HepG2 (cell line): ENCODE results near the gene C9orf85. TPM values are rescaled to one million over a fixed set of nuclear protein-coding genes. Genes with fewer than 3 reads are reported as not detected.
A peak's percentile ranks its signal among the peaks of the same experiment; 100 is the strongest.

Source experiments
- ATAC-seq: fragments of 200-7000 bp; cut with Tn5 transposase; 3 replicates; pipeline ENCODE4 v1.9.1; 2020; ENCODE audit warnings: mild to moderate bottlenecking, moderate library complexity
- Bru-seq: library from RNA; stranded (reverse); fragments of 400-500 nt; gene quantifications from one replicate; lab custom pipeline; 2021; lab: Mats Ljungman, UMichigan
- BruChase-seq, 2 experiments: library from RNA; stranded (reverse); fragments of 400-500 nt; gene quantifications; one replicate each; lab custom pipeline; 2021; lab: Mats Ljungman, UMichigan
- BruUV-seq: library from RNA; stranded (reverse); fragments of 400-500 nt; replicated peaks from 2 replicates; lab custom pipeline; 2021; lab: Mats Ljungman, UMichigan
- CTCF ChIA-PET: fragments of 300-600 bp; formaldehyde crosslinking; extraction: SDS; loops from one replicate; lab custom pipeline; 2021; ENCODE audit warnings: low total read pairs, inconsistent platforms, low intra/inter-chr PET ratio; lab: Yijun Ruan, JAX
- POLR2A ChIA-PET: fragments of 350-600 bp; sonication (Branson Sonifier 250); formaldehyde crosslinking; loops from one replicate; lab custom pipeline; 2020; ENCODE audit warnings: antibody characterized with exemption, inconsistent platforms; lab: Yijun Ruan, JAX
- DNase-seq: peaks from one replicate; pipeline ENCODE4 v3.0.0-alpha.2; 2015; ENCODE audit warnings: low spot score
- FAIRE-seq: peaks from 3 replicates; lab custom pipeline; 2011; peaks lifted over from hg19 to GRCh38; lab: Jason Lieb, UNC
- H2AFZ ChIP-seq: one replicate; pipeline ENCODE4 v1.6.1; 2011; ENCODE audit warnings: low read length, inconsistent platforms
- H3K27ac ChIP-seq: fragments of 300-600 bp; 3 replicates; pipeline ENCODE4 v1.8.0; 2011; ENCODE audit warnings: mixed run types, mild to moderate bottlenecking, mixed read lengths, low read length, inconsistent platforms; ENCODE audit not compliant: insufficient read depth; ENCODE audit errors: extremely low read length
- H3K27me3 ChIP-seq, 2 experiments: fragments of 200-600 bp in 1 of 2; 2 replicates in 1 of 2; 3 replicates in 1 of 2; pipeline versions ENCODE4 v1.6.0 to v1.8.0; 2011; ENCODE audit warnings: low read length in 2 of 2, mild to moderate bottlenecking in 2 of 2, moderate library complexity in 2 of 2, inconsistent platforms in 1 of 2; ENCODE audit not compliant: insufficient read depth in 2 of 2, control insufficient read depth in 1 of 2
- H3K36me3 ChIP-seq, 2 experiments: fragments of 200-600 bp in 1 of 2; replicated peaks in 1 of 2; 2 replicates in 1 of 2; 3 replicates in 1 of 2; pipeline versions ENCODE4 v1.5.1 to v1.8.0; 2011; ENCODE audit warnings: low read length in 2 of 2, inconsistent platforms in 1 of 2; ENCODE audit not compliant: insufficient read depth in 2 of 2, control insufficient read depth in 1 of 2
- H3K4me1 ChIP-seq: 2 replicates; pipeline ENCODE4 v1.5.1; 2012; ENCODE audit warnings: low read length, inconsistent platforms; ENCODE audit not compliant: insufficient read depth
- H3K4me2 ChIP-seq: 2 replicates; pipeline ENCODE4 v1.6.0; 2011; ENCODE audit warnings: low read depth, low read length, inconsistent platforms
- H3K4me3 ChIP-seq, 3 experiments: fragments of 200-600 bp in 1 of 3; sonication (generic), shearing (Covaris generic) in 1 of 3; replicated peaks in 1 of 3; 2 replicates each; pipeline ENCODE4 v1.5.1; 2011 to 2016; ENCODE audit warnings: low read length in 3 of 3, inconsistent platforms in 2 of 3, low read depth in 2 of 3, mild to moderate bottlenecking in 2 of 3, control low read depth in 1 of 3, mixed read lengths in 1 of 3; ENCODE audit not compliant: insufficient read depth in 1 of 3
- H3K79me2 ChIP-seq: one replicate; pipeline ENCODE4 v1.6.1; 2011; ENCODE audit warnings: low read length, inconsistent platforms; ENCODE audit not compliant: insufficient read depth
- H3K9ac ChIP-seq: 2 replicates; pipeline ENCODE4 v1.6.0; 2011; ENCODE audit warnings: mild to moderate bottlenecking, low read depth, low read length, inconsistent platforms; ENCODE audit not compliant: insufficient read depth
- H3K9me3 ChIP-seq: 2 replicates; pipeline ENCODE4 v1.5.1; 2012; ENCODE audit warnings: mild to moderate bottlenecking, low read length
- H4K20me1 ChIP-seq: 2 replicates; pipeline ENCODE4 v1.6.0; 2011; ENCODE audit warnings: inconsistent platforms, mild to moderate bottlenecking, low read length, moderate library complexity; ENCODE audit not compliant: insufficient read depth
- ERF ChIP-seq: IDR thresholded peaks from 2 replicates; pipeline ENCODE4 v1.6.1; 2018; ENCODE audit warnings: missing biosample characterization, missing genetic modification reagents
- FOXM1 ChIP-seq: sonication (generic); formaldehyde crosslinking; IDR thresholded peaks from 2 replicates; pipeline ENCODE4 v1.5.0; 2020; ENCODE audit warnings: missing genetic modification reagents
- NR2F1 ChIP-seq, 2 experiments: fragments of 450-650 bp in 1 of 2; formaldehyde crosslinking in 1 of 2; IDR thresholded peaks; 2 replicates each; pipeline versions ENCODE4 v1.5.0 to v1.6.1; 2016 to 2020; ENCODE audit warnings: mild to moderate bottlenecking in 1 of 2, missing compliant biosample characterization in 1 of 2, missing genetic modification reagents in 1 of 2, moderate library complexity in 1 of 2
- NR2F6 ChIP-seq, 2 experiments: IDR thresholded peaks; 2 replicates each; pipeline ENCODE4 v1.6.1; 2016; ENCODE audit warnings: antibody characterized with exemption in 1 of 2, mild to moderate bottlenecking in 1 of 2
- SRSF4 ChIP-seq: fragments of 200-400 bp; formaldehyde crosslinking; IDR thresholded peaks from one replicate; pipeline ENCODE4 v1.6.1; 2018; ENCODE audit warnings: mild to moderate bottlenecking, low read depth, low read length, moderate library complexity; ENCODE audit not compliant: poor library complexity, severe bottlenecking
- WGBS: methylation state at CpG from one replicate; pipeline ENCODE4 v1.1.6; 2017; ENCODE audit warnings: low lambda C conversion rate; 5-methylcytosine and 5-hydroxymethylcytosine counted together
- in situ Hi-C: cut with HindIII; loops from 2 replicates; pipeline ENCODE4 v1.10.0; 2017; ENCODE audit warnings: low pct_unique_long_range_greater_than_20kb; ENCODE audit not compliant: extremely low pct_ligation_motif_present
- intact Hi-C: fragments of 100-400 bp; cut with micrococcal nuclease; formaldehyde crosslinking; loops from one replicate; pipeline ENCODE4 v1.10.0; 2022; ENCODE audit not compliant: unreplicated experiment
- long read RNA-seq, 2 experiments: library from RNA in 1 of 2; library from polyadenylated mRNA in 1 of 2; stranded (forward) in 1 of 2; unstranded in 1 of 2; transcript quantifications; one replicate each; pipeline ENCODE4 v2.0.0, GENCODE V29; 2019 to 2022
- polyA minus RNA-seq, 3 experiments: library from RNA; depleted of rRNA, polyadenylated mRNA; stranded (reverse); fragments of >200 nt; gene quantifications; 2 replicates each; pipeline ENCODE4 v1.2.3, GENCODE V29; 2011; ENCODE audit warnings: low replicate concordance in 1 of 3
- polyA plus RNA-seq, 8 experiments: library from polyadenylated mRNA; depleted of rRNA in 3 of 8; stranded (reverse) in 7 of 8; unstranded in 1 of 8; fragments of >200 nt; fragmentation: Illumina TruSeq in 4 of 8; extraction: Trizol in 4 of 8; gene quantifications; 2 replicates each; pipeline versions ENCODE4 v1.2.1 to v1.2.3, GENCODE V29; 2011 to 2016; ENCODE audit warnings: low read depth in 4 of 8, missing spikeins in 1 of 8, mixed read lengths in 1 of 8; ENCODE audit not compliant: insufficient read depth in 1 of 8
- total RNA-seq, 5 experiments: library from RNA; depleted of rRNA; stranded (reverse); fragments of >200 nt; fragmentation: Illumina TruSeq; extraction: Trizol; gene quantifications; 2 replicates each; pipeline ENCODE4 v1.2.3, GENCODE V29; 2016; ENCODE audit warnings: low read depth in 1 of 5
- TF ChIP-seq, protein P1 (sequence below): sonication (generic); formaldehyde crosslinking; IDR thresholded peaks from 2 replicates; pipeline ENCODE4 v1.4.0; 2020; ENCODE audit warnings: missing genetic modification reagents, mild to moderate bottlenecking, borderline replicate concordance
- TF ChIP-seq, protein P2 (sequence below): IDR thresholded peaks from 2 replicates; pipeline ENCODE4 v1.6.1; 2016; ENCODE audit warnings: low read depth

Gene C9orf85, protein sequence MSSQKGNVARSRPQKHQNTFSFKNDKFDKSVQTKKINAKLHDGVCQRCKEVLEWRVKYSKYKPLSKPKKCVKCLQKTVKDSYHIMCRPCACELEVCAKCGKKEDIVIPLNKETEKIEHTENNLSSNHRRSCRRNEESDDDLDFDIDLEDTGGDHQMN
- total RNA-seq (2016; rRNA removed; fragmentation: Illumina TruSeq; extraction: Trizol): 9.9 and 10.1 TPM in 2 replicates
- 5.5 and 6.6 TPM in 2 replicates for total RNA-seq (2016; cell fraction: cytosol; rRNA removed; fragmentation: Illumina TruSeq; extraction: Trizol; ENCODE audit: low read depth)
- total RNA-seq (2016; cell fraction: insoluble cytoplasmic fraction; rRNA removed; fragmentation: Illumina TruSeq; extraction: Trizol): 9.8 and 12.3 TPM in 2 replicates
- 11.8 and 13.0 TPM in 2 replicates for total RNA-seq (2016; cell fraction: membrane; rRNA removed; fragmentation: Illumina TruSeq; extraction: Trizol)
- total RNA-seq (2016; cell fraction: nucleus; rRNA removed; fragmentation: Illumina TruSeq; extraction: Trizol): 7.3 and 8.5 TPM in 2 replicates
- polyA plus RNA-seq (2011; rRNA removed): 11.3 and 13.9 TPM in 2 replicates
- polyA plus RNA-seq (2011; cell fraction: cytosol; rRNA removed): 10.5 and 13.4 TPM in 2 replicates
- 3.9 and 5.8 TPM in 2 replicates for polyA plus RNA-seq (2011; cell fraction: nucleus; rRNA removed)
- polyA plus RNA-seq (2012): 14.9 and 15.4 TPM in 2 replicates
- 7.0 and 7.2 TPM in 2 replicates for polyA plus RNA-seq (2016; cell fraction: cytosol; fragmentation: Illumina TruSeq; extraction: Trizol; ENCODE audit: low read depth)
- 15.7 and 16.4 TPM in 2 replicates for polyA plus RNA-seq (2016; cell fraction: insoluble cytoplasmic fraction; fragmentation: Illumina TruSeq; extraction: Trizol; ENCODE audit: low read depth)
- 12.6 and 13.2 TPM in 2 replicates for polyA plus RNA-seq (2016; cell fraction: membrane; fragmentation: Illumina TruSeq; extraction: Trizol; ENCODE audit: low read depth)
- polyA plus RNA-seq (2016; cell fraction: nucleus; fragmentation: Illumina TruSeq; extraction: Trizol; ENCODE audit: insufficient read depth, low read depth): 7.9 and 8.9 TPM in 2 replicates
- polyA minus RNA-seq (2011; rRNA and poly(A)+ RNA removed; ENCODE audit: low replicate concordance): 5.1 and 6.1 TPM in 2 replicates
- 6.2 and 9.6 TPM in 2 replicates for polyA minus RNA-seq (2011; cell fraction: cytosol; rRNA and poly(A)+ RNA removed)
- 17.6 and 21.1 TPM in 2 replicates for polyA minus RNA-seq (2011; cell fraction: nucleus; rRNA and poly(A)+ RNA removed)
- percentile 79 among the genes with signal in this experiment for Bru-seq, nascent RNA
- percentile 64 among the genes with signal in this experiment for BruChase-seq, experiment 1, labeled RNA remaining after a 6-hour chase
- percentile 66 among the genes with signal in this experiment for BruChase-seq, experiment 2, labeled RNA remaining after a 2-hour chase
- long read RNA-seq, experiment 1, partial matches to known transcripts: 0 of 10 reads
- long read RNA-seq, experiment 1, other reads (novel, unspliced or antisense): 7 of 10 reads
- long read RNA-seq, experiment 2, transcript C9orf85-201 (4 exons, 1,279 nt): major isoform, 16 of 35 reads
- long read RNA-seq, experiment 2, partial matches to known transcripts: 7 of 35 reads
- long read RNA-seq, experiment 2, other reads (novel, unspliced or antisense): 8 of 35 reads

DNA sequence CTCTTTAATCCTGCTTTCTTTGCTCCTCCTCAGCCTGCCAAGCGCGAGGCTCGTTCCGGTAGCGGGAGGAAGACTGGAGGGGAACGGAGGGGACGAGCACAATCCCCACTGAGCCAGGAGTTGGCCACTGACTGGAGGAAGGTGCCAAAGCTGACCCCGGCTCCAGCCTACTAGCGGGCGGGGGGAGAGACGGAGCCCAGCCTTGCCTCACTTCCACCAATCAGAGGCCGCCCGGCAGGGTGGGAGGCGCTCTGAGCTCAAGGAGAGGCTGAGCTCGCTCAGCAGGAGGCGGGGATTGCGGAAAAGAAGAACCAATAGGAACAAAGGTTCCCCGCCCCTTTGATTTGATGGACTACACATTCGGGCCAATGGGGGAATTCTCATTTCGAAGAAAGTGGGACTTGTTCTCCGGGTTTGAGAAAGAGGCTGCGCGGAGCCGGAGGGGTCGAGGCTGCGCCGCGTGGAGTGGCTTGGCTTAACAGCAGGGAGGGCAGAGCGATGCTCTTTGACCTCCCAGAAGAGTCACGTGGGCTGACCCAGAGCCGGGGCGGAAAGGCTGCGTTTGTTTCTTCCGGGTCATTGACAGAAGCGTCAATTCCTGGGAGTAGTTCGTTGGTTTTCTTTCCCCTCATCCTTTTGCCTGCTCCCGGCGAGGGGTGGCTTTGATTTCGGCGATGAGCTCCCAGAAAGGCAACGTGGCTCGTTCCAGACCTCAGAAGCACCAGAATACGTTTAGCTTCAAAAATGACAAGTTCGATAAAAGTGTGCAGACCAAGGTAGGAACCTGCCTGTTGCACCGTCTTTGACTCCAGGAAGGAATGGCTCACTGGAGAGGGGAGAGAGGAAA is at the start of gene C9orf85, which contains the start of gene ABHD17B:
Gene C9orf85 (plus strand): TSS at position 579 of the 847 bp plus-strand sequence. CDS start 96 bp downstream, at position 675.
Gene ABHD17B (minus strand): TSS at position 133 of the 847 bp plus-strand sequence. CDS start 36,113 bp downstream, outside the sequence.
- intact Hi-C loops: loop anchor here (5.0 to 10.0 kb wide), 2 partner anchors 236 to 451 kb away; no protein-coding TSS in a partner anchor
- ATAC-seq (peak; percentile 95), FAIRE-seq (peak; percentile 89), DNase-seq (peak; percentile 100)
- in situ Hi-C loops: no loop called here
- Histone ChIP-seq H3K9ac (peak within 1 kb of the TSS; percentile 92), H3K27ac (peak within 1 kb of the TSS; percentile 93), H3K4me1 (peaks cover 49% of the 10 kb centered on the region), H3K79me2 (peaks cover 77% of the 10 kb centered on the region), H3K36me3 (peaks cover 0 to 2% of the 10 kb centered on the region in 2 experiments; a peak in 1 of 5 replicates), H3K27me3 (no peaks in the 10 kb centered on the region; a peak in 1 of 5 replicates), H3K4me2 (peak within 1 kb of the TSS; percentile 78), H4K20me1 (peaks cover 35% of the 10 kb centered on the region), H3K4me3 (peak within 1 kb of the TSS; percentile 86 to 99 (median 89)), H3K9me3 (no peaks in the 10 kb centered on the region), H2AFZ (peak within 1 kb of the TSS; percentile 8)
- under 1% methylated on average over 36 of the region's 45 CpGs for WGBS
- ChIA-PET CTCF (no interaction called here), POLR2A (interaction anchor here (0.7 to 1.9 kb wide), 26 partner anchors 9 to 815 kb away, joined by 3 to 11 read pairs (median 4); partner anchors contain the start of gene ZFAND5)
- BruUV-seq: no TSS peak
- TF ChIP-seq ERF (CRISPR knock-in tag): peak; percentile 79
- TF ChIP-seq NR2F1 (CRISPR knock-in tag; IDR thresholded peaks at IDR 0.05): peak; percentile 64 to 77
- TF ChIP-seq NR2F6 (IDR thresholded peaks at IDR 0.05): peak; percentile 65; the same call in 1 of the 2 replicates
- TF ChIP-seq NR2F6 (CRISPR knock-in tag; IDR thresholded peaks at IDR 0.05): peak; percentile 81
- TF ChIP-seq, protein P1, sequence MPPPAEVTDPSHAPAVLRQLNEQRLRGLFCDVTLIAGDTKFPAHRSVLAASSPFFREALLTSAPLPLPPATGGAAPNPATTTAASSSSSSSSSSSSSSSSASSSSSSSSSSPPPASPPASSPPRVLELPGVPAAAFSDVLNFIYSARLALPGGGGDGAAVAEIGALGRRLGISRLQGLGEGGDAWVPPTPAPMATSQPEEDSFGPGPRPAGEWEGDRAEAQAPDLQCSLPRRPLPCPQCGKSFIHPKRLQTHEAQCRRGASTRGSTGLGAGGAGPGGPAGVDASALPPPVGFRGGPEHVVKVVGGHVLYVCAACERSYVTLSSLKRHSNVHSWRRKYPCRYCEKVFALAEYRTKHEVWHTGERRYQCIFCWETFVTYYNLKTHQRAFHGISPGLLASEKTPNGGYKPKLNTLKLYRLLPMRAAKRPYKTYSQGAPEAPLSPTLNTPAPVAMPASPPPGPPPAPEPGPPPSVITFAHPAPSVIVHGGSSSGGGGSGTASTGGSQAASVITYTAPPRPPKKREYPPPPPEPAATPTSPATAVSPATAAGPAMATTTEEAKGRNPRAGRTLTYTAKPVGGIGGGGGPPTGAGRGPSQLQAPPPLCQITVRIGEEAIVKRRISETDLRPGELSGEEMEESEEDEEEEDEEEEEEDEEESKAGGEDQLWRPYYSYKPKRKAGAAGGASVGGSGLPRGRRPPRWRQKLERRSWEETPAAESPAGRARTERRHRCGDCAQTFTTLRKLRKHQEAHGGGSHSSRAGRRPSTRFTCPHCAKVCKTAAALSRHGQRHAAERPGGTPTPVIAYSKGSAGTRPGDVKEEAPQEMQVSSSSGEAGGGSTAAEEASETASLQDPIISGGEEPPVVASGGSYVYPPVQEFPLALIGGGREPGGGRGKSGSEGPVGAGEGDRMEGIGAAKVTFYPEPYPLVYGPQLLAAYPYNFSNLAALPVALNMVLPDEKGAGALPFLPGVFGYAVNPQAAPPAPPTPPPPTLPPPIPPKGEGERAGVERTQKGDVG: no peak
- TF ChIP-seq, protein P2, sequence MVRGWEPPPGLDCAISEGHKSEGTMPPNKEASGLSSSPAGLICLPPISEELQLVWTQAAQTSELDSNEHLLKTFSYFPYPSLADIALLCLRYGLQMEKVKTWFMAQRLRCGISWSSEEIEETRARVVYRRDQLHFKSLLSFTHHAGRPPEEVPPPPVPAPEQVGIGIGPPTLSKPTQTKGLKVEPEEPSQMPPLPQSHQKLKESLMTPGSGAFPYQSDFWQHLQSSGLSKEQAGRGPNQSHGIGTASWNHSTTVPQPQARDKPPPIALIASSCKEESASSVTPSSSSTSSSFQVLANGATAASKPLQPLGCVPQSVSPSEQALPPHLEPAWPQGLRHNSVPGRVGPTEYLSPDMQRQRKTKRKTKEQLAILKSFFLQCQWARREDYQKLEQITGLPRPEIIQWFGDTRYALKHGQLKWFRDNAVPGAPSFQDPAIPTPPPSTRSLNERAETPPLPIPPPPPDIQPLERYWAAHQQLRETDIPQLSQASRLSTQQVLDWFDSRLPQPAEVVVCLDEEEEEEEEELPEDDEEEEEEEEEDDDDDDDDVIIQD (CRISPR knock-in tag): peak; percentile 81; the same call in 1 of the 2 replicates
- TF ChIP-seq SRSF4: no peak
- TF ChIP-seq FOXM1 (CRISPR knock-in tag): 0 out of 2 replicates have a peak, but pooled peaks have one; percentile 78
